HepG2 (cell line): ENCODE measurements around the gene ADIPOR2. TPM values are rescaled to one million over a fixed set of nuclear protein-coding genes. Genes with fewer than 3 reads are reported as not detected.

ENCODE experiments used
- ELF3 ChIP-seq: IDR thresholded peaks from 2 replicates; pipeline ENCODE4 v1.6.1; 2016; ENCODE audit warnings: missing genetic modification reagents, missing compliant biosample characterization
- ELF4 ChIP-seq: sonication (generic); formaldehyde crosslinking; IDR thresholded peaks from 2 replicates; pipeline ENCODE4 v1.5.0; 2020; ENCODE audit warnings: missing genetic modification reagents, mild to moderate bottlenecking, moderate library complexity, borderline replicate concordance
- FOSL2 ChIP-seq: sonication (generic); formaldehyde crosslinking; IDR thresholded peaks from 2 replicates; pipeline ENCODE4 v1.4.0; 2020; ENCODE audit warnings: missing genetic modification reagents
- GABPB1 ChIP-seq: IDR thresholded peaks from 2 replicates; pipeline ENCODE4 v1.6.1; 2016; ENCODE audit warnings: mild to moderate bottlenecking, missing genetic modification reagents, moderate library complexity, missing compliant biosample characterization
- HDAC2 ChIP-seq: sonication (generic); formaldehyde crosslinking; IDR thresholded peaks from 2 replicates; pipeline ENCODE4 v1.4.0; 2020; ENCODE audit warnings: missing genetic modification reagents
- KLF16 ChIP-seq, 2 experiments: sonication (generic) in 1 of 2; formaldehyde crosslinking in 1 of 2; IDR thresholded peaks; 2 replicates each; pipeline versions ENCODE4 v1.6.1 to v1.8.0; 2016 to 2023; ENCODE audit warnings: missing genetic modification reagents in 2 of 2, missing compliant biosample characterization in 1 of 2
- MTF1 ChIP-seq: sonication (generic); formaldehyde crosslinking; IDR thresholded peaks from 2 replicates; pipeline ENCODE4 v1.5.0; 2020; ENCODE audit warnings: missing genetic modification reagents
- NR2F6 ChIP-seq, 2 experiments: IDR thresholded peaks; 2 replicates each; pipeline ENCODE4 v1.6.1; 2016; ENCODE audit warnings: antibody characterized with exemption in 1 of 2, mild to moderate bottlenecking in 1 of 2
- POLR2A ChIP-seq, 2 experiments: IDR thresholded peaks; 2 replicates each; pipeline ENCODE4 v1.6.1; 2011; ENCODE audit warnings: low read depth in 2 of 2, low read length in 2 of 2, mild to moderate bottlenecking in 1 of 2, moderate library complexity in 1 of 2; ENCODE audit not compliant: insufficient read depth in 1 of 2
- POLR2G ChIP-seq: fragments of 200-400 bp; formaldehyde crosslinking; IDR thresholded peaks from 2 replicates; pipeline ENCODE4 v1.6.1; 2018; ENCODE audit warnings: mild to moderate bottlenecking, low read depth, low read length, moderate library complexity
- PPARG ChIP-seq: conservative IDR thresholded peaks from 2 replicates; pipeline ENCODE4 v1.6.1; 2016; ENCODE audit warnings: missing biosample characterization, missing genetic modification reagents
- SALL1 ChIP-seq: sonication (generic); formaldehyde crosslinking; IDR thresholded peaks from 2 replicates; pipeline ENCODE4 v1.8.0; 2022; ENCODE audit warnings: mild to moderate bottlenecking, missing genetic modification reagents
- SMAD9 ChIP-seq: sonication (generic); formaldehyde crosslinking; IDR thresholded peaks from 2 replicates; pipeline ENCODE4 v1.5.1; 2020; ENCODE audit warnings: mild to moderate bottlenecking, missing genetic modification reagents
- TCF7 ChIP-seq: sonication (generic); IDR thresholded peaks from 2 replicates; pipeline ENCODE4 v1.6.1; 2016; ENCODE audit warnings: antibody characterized with exemption, low read depth
- ZMYM2 ChIP-seq: sonication (generic); formaldehyde crosslinking; IDR thresholded peaks from 2 replicates; pipeline ENCODE4 v1.8.0; 2022; ENCODE audit warnings: mild to moderate bottlenecking, missing genetic modification reagents
- ZMYM3 ChIP-seq: sonication (generic); formaldehyde crosslinking; IDR thresholded peaks from 2 replicates; pipeline ENCODE4 v1.5.1; 2020; ENCODE audit warnings: mild to moderate bottlenecking, missing genetic modification reagents
- ZMYM4 ChIP-seq: sonication (generic); formaldehyde crosslinking; IDR thresholded peaks from 2 replicates; pipeline ENCODE4 v1.8.1; 2023; ENCODE audit warnings: mild to moderate bottlenecking, missing genetic modification reagents
- ZNF143 ChIP-seq: sonication (generic); formaldehyde crosslinking; IDR thresholded peaks from 2 replicates; pipeline ENCODE4 v1.4.0; 2020; ENCODE audit warnings: missing genetic modification reagents
- ZNF263 ChIP-seq: sonication (generic); formaldehyde crosslinking; IDR thresholded peaks from 2 replicates; pipeline ENCODE4 v1.4.0; 2020; ENCODE audit warnings: missing genetic modification reagents
- ZNF30 ChIP-seq: sonication (generic); formaldehyde crosslinking; IDR thresholded peaks from 2 replicates; pipeline ENCODE4 v1.5.0; 2020; ENCODE audit warnings: mild to moderate bottlenecking, missing genetic modification reagents
- ZNF563 ChIP-seq: sonication (generic); formaldehyde crosslinking; IDR thresholded peaks from 2 replicates; pipeline ENCODE4 v1.8.0; 2022; ENCODE audit warnings: mild to moderate bottlenecking, moderate library complexity, missing genetic modification reagents
- ZNF792 ChIP-seq: IDR thresholded peaks from 2 replicates; pipeline ENCODE4 v1.6.1; 2016
- ZNF879 ChIP-seq: sonication (generic); formaldehyde crosslinking; IDR thresholded peaks from 2 replicates; pipeline ENCODE4 v1.8.1; 2023; ENCODE audit warnings: missing genetic modification reagents
- polyA plus RNA-seq, 8 experiments: library from polyadenylated mRNA; depleted of rRNA in 3 of 8; stranded (reverse) in 7 of 8; unstranded in 1 of 8; fragments of >200 nt; fragmentation: Illumina TruSeq in 4 of 8; extraction: Trizol in 4 of 8; gene quantifications; 2 replicates each; pipeline versions ENCODE4 v1.2.1 to v1.2.3, GENCODE V29; 2011 to 2016; ENCODE audit warnings: low read depth in 4 of 8, missing spikeins in 1 of 8, mixed read lengths in 1 of 8; ENCODE audit not compliant: insufficient read depth in 1 of 8
- total RNA-seq, 5 experiments: library from RNA; depleted of rRNA; stranded (reverse); fragments of >200 nt; fragmentation: Illumina TruSeq; extraction: Trizol; gene quantifications; 2 replicates each; pipeline ENCODE4 v1.2.3, GENCODE V29; 2016; ENCODE audit warnings: low read depth in 1 of 5
- TF ChIP-seq, protein P1 (sequence below), 2 experiments: fragments of 450-650 bp in 1 of 2; sonication (generic) in 1 of 2; formaldehyde crosslinking in 1 of 2; IDR thresholded peaks; 2 replicates each; pipeline versions ENCODE4 v1.6.1 to v1.8.0; 2016 to 2022; ENCODE audit warnings: antibody characterized with exemption in 1 of 2, mild to moderate bottlenecking in 1 of 2, missing genetic modification reagents in 1 of 2

ADIPOR2 gene
- total and polyA plus RNA-seq, 2 of the 13 experiments (the other 11 are each of a cell fraction or from before 2014, with no cell fraction given), result 35.2 to 52.2 TPM

DNA sequence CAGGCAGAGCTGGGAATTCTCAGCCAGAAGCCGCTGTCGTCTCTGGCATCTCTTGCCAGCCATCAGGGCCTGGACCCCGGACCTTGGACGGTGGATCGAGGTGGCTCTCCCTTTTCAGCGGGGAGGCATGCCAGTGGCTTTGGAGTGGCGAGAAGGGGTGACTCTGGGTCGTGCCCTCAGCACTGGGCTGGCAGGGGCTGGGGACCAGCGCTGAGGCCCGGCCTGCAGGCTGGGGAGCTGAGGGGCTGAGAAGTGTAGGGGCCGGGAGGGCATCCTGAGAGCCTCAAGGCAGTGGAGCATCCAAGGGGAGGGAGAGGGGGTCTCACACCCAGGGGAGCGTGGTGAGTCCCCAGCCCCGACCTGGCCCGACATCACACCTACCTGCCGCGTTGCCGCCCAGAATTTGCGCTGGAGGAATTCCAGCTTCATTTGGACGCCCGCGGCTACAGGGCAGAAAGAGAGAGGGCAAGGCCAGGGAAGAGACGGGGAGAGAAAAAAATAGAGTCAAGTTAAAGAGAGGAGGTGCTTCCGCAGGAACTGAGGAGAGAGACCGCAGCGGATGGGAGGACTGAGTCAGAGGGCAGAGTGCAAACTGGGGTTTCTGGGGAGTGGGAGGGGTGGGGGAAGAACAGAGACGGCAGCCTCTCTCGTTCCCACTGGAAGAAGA lies 120.5 kb downstream of the ADIPOR2 start (continued):
- TF ChIP-seq ZMYM2 (CRISPR knock-in tag) (0 out of 2 replicates have a peak, but pooled peaks have one; percentile 13), ZNF563 (CRISPR knock-in tag) (0 out of 2 replicates have a peak, but pooled peaks have one; percentile 39), ELF4 (CRISPR knock-in tag) (no peak), ZNF143 (peak; percentile 23), KLF16 (CRISPR knock-in tag; IDR thresholded peaks at IDR 0.05) (peak in 1 of 2 experiments; percentile 47; a peak in 1 of 4 replicates), GABPB1 (CRISPR knock-in tag) (peak; percentile 56), TCF7 (no peak), POLR2A (IDR thresholded peaks at IDR 0.05; ENCODE audit: insufficient read depth in 1 of 2, low read depth in 2 of 2, low read length in 2 of 2) (peak; percentile 13 to 48; a peak in 3 of 4 replicates), ZNF792 (peak; percentile 30; the same call in 1 of the 2 replicates), ZNF879 (peak; percentile 73; the same call in 1 of the 2 replicates), POLR2G (peak; percentile 77), ZNF263 (CRISPR knock-in tag) (peak; percentile 74; the same call in 1 of the 2 replicates), ZMYM4 (CRISPR knock-in tag) (peak; percentile 13; the same call in 1 of the 2 replicates), ELF3 (peak; percentile 71), NR2F6 (IDR thresholded peaks at IDR 0.05) (peak; percentile 54; the same call in 1 of the 2 replicates), NR2F6 (CRISPR knock-in tag; IDR thresholded peaks at IDR 0.05) (no peak), SMAD9 (CRISPR knock-in tag) (no peak), MTF1 (CRISPR knock-in tag) (no peak), ZMYM3 (peak; percentile 63; the same call in 1 of the 2 replicates), FOSL2 (CRISPR knock-in tag) (peak; percentile 94), PPARG (CRISPR knock-in tag) (0 out of 2 replicates have a peak, but pooled peaks have one; percentile 51), HDAC2 (peak; percentile 50; the same call in 1 of the 2 replicates), SALL1 (CRISPR knock-in tag) (0 out of 2 replicates have a peak, but pooled peaks have one; percentile 9), ZNF30 (no peak)
- TF ChIP-seq, protein P1, sequence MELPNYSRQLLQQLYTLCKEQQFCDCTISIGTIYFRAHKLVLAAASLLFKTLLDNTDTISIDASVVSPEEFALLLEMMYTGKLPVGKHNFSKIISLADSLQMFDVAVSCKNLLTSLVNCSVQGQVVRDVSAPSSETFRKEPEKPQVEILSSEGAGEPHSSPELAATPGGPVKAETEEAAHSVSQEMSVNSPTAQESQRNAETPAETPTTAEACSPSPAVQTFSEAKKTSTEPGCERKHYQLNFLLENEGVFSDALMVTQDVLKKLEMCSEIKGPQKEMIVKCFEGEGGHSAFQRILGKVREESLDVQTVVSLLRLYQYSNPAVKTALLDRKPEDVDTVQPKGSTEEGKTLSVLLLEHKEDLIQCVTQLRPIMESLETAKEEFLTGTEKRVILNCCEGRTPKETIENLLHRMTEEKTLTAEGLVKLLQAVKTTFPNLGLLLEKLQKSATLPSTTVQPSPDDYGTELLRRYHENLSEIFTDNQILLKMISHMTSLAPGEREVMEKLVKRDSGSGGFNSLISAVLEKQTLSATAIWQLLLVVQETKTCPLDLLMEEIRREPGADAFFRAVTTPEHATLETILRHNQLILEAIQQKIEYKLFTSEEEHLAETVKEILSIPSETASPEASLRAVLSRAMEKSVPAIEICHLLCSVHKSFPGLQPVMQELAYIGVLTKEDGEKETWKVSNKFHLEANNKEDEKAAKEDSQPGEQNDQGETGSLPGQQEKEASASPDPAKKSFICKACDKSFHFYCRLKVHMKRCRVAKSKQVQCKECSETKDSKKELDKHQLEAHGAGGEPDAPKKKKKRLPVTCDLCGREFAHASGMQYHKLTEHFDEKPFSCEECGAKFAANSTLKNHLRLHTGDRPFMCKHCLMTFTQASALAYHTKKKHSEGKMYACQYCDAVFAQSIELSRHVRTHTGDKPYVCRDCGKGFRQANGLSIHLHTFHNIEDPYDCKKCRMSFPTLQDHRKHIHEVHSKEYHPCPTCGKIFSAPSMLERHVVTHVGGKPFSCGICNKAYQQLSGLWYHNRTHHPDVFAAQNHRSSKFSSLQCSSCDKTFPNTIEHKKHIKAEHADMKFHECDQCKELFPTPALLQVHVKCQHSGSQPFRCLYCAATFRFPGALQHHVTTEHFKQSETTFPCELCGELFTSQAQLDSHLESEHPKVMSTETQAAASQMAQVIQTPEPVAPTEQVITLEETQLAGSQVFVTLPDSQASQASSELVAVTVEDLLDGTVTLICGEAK (IDR thresholded peaks at IDR 0.05), result no peak
- TF ChIP-seq, protein P1 (CRISPR knock-in tag; IDR thresholded peaks at IDR 0.05), result peak; percentile 3; the same call in 1 of the 2 replicates
